Esophagus muscularis mucosa (tissue), 4 donors: ENCODE data around the gene LMAN2L.

Experiments
- EP300 ChIP-seq: sonication (generic); formaldehyde crosslinking; IDR thresholded peaks from one replicate; pipeline ENCODE4 v1.6.1; 2017; ENCODE audit warnings: antibody characterized with exemption
- POLR2A ChIP-seq: fragments of 450-650 bp; IDR thresholded peaks from one replicate; pipeline ENCODE4 v1.6.1; 2017; ENCODE audit warnings: antibody characterized with exemption, moderate library complexity, mild to moderate bottlenecking, low read depth
- POLR2AphosphoS5 ChIP-seq, 2 donors: sonication (generic); formaldehyde crosslinking; IDR thresholded peaks; one replicate each; pipeline ENCODE4 v1.6.1; 2017; ENCODE audit warnings: antibody characterized with exemption in 2 of 2
- TF ChIP-seq, protein P1 (sequence below), 3 experiments: fragments of 200-600 bp in 2 of 3; fragments of 450-650 bp in 1 of 3; sonication (generic) in 2 of 3; IDR thresholded peaks; one replicate each; pipeline ENCODE4 v1.5.1; 2017 to 2019; ENCODE audit warnings: antibody characterized with exemption in 3 of 3, mild to moderate bottlenecking in 2 of 3, moderate library complexity in 1 of 3

DNA sequence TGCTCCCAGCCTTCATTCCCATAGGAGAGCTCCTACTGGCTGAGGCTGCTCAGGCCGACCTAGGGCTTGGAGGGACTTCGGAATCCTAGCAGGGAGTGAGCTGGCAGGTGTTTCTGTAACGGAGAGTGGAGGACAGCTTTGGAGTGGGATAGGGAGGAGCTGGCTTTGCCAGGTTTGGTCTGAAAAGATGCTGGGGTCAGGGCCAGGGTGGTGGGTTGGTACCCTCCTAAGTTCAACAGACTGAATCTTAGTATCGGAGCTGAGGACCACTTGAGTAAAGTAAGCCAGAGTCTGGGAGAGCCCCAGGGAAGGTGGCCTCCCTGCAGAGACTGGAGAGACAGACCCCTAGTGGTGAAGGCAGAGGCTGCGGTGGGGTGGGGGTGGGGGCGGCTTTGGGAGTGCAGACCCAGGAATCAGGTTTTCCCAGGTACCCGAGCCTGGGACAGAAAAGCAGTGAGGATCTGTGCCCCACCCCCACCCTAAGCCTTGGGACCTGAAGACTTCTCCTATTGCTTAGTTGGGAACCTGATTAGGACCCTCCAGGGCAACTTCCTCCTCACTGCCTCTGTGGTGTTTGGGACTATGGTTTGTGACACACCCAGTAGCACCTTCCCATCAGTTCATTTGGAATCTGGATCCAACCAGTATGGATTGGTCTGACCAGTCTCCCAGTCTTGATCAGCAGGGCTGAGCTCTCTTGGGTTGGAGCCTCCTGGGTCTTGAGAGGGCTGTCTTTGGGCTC lies 23.8 kb upstream of the LMAN2L start:
- TF ChIP-seq EP300 (no peak), POLR2A (no peak), POLR2AphosphoS5 (IDR thresholded peaks at IDR 0.05) (no peak)
- TF ChIP-seq, protein P1, sequence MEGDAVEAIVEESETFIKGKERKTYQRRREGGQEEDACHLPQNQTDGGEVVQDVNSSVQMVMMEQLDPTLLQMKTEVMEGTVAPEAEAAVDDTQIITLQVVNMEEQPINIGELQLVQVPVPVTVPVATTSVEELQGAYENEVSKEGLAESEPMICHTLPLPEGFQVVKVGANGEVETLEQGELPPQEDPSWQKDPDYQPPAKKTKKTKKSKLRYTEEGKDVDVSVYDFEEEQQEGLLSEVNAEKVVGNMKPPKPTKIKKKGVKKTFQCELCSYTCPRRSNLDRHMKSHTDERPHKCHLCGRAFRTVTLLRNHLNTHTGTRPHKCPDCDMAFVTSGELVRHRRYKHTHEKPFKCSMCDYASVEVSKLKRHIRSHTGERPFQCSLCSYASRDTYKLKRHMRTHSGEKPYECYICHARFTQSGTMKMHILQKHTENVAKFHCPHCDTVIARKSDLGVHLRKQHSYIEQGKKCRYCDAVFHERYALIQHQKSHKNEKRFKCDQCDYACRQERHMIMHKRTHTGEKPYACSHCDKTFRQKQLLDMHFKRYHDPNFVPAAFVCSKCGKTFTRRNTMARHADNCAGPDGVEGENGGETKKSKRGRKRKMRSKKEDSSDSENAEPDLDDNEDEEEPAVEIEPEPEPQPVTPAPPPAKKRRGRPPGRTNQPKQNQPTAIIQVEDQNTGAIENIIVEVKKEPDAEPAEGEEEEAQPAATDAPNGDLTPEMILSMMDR (IDR thresholded peaks at IDR 0.05), result peak; percentile 18 to 53 (median 29)
